GM23338 (cell line): ENCODE data around the gene ARL10. TPM values are rescaled to one million over a fixed set of nuclear protein-coding genes. Genes with fewer than 3 reads are reported as not detected.

Experiments used
- ATAC-seq: fragments of 200-7000 bp; cut with Tn5 transposase; 3 replicates; pipeline ENCODE4 v1.9.1; 2020
- DNase-seq: peaks from one replicate; pipeline ENCODE4 v3.0.0-alpha.2; 2015; ENCODE audit warnings: low spot score
- H2AFZ ChIP-seq: fragments of 200-600 bp; sonication (generic); 2 replicates; pipeline ENCODE4 v1.8.0; 2016; ENCODE audit warnings: antibody characterized with exemption, mild to moderate bottlenecking, moderate library complexity
- H3F3A ChIP-seq: fragments of 200-600 bp; sonication (generic); replicated peaks from 2 replicates; pipeline ENCODE4 v1.8.0; 2017; ENCODE audit warnings: antibody characterized with exemption, mixed run types, low read depth
- H3K27ac ChIP-seq: fragments of 200-600 bp; sonication (generic); 2 replicates; pipeline ENCODE4 v1.6.1; 2016; ENCODE audit warnings: low read depth
- H3K27me3 ChIP-seq: fragments of 200-600 bp; sonication (generic); 2 replicates; pipeline ENCODE4 v1.8.0; 2016; ENCODE audit warnings: mild to moderate bottlenecking, mixed run types, moderate library complexity; ENCODE audit not compliant: insufficient read depth
- H3K36me3 ChIP-seq: fragments of 200-600 bp; sonication (generic); 2 replicates; pipeline ENCODE4 v1.8.0; 2016; ENCODE audit warnings: mild to moderate bottlenecking; ENCODE audit not compliant: insufficient read depth
- H3K4me1 ChIP-seq: fragments of 200-600 bp; sonication (generic); 2 replicates; pipeline ENCODE4 v1.8.0; 2016; ENCODE audit warnings: mild to moderate bottlenecking, moderate library complexity; ENCODE audit not compliant: insufficient read depth
- H3K4me2 ChIP-seq: fragments of 200-600 bp; sonication (generic); 2 replicates; pipeline ENCODE4 v1.7.1; 2017; ENCODE audit warnings: mixed run types
- H3K4me3 ChIP-seq: fragments of 200-600 bp; sonication (generic); 2 replicates; pipeline ENCODE4 v1.6.1; 2016; ENCODE audit warnings: mixed run types
- H3K79me2 ChIP-seq: fragments of 200-600 bp; sonication (generic); replicated peaks from 2 replicates; pipeline ENCODE4 v1.8.0; 2017; ENCODE audit warnings: mild to moderate bottlenecking; ENCODE audit not compliant: insufficient read depth
- H3K9me2 ChIP-seq: fragments of 200-600 bp; sonication (generic); 2 replicates; pipeline ENCODE4 v1.8.0; 2017; ENCODE audit not compliant: insufficient read depth
- H4K20me1 ChIP-seq: fragments of 200-600 bp; sonication (generic); replicated peaks from 2 replicates; pipeline ENCODE4 v1.8.0; 2017; ENCODE audit warnings: mild to moderate bottlenecking; ENCODE audit not compliant: insufficient read depth
- H3K27ac Mint-ChIP-seq: 2 replicates; pipeline ENCODE4 v1.8.0; 2020; ENCODE audit warnings: inconsistent platforms, mild to moderate bottlenecking, moderate library complexity, mixed read lengths
- H3K27me3 Mint-ChIP-seq: 3 replicates; pipeline ENCODE4 v1.8.0; 2022; ENCODE audit warnings: low read depth, mild to moderate bottlenecking, moderate library complexity, mixed read lengths, inconsistent platforms; ENCODE audit not compliant: insufficient read depth, poor library complexity
- H3K36me3 Mint-ChIP-seq: 3 replicates; pipeline ENCODE4 v1.8.0; 2021; ENCODE audit warnings: low read depth, mild to moderate bottlenecking, inconsistent platforms, moderate library complexity, mixed read lengths
- H3K4me1 Mint-ChIP-seq: 3 replicates; pipeline ENCODE4 v1.8.0; 2020; ENCODE audit warnings: mild to moderate bottlenecking, inconsistent platforms, mixed read lengths
- H3K4me3 Mint-ChIP-seq: 3 replicates; pipeline ENCODE4 v1.8.0; 2021; ENCODE audit warnings: moderate library complexity, mild to moderate bottlenecking, inconsistent platforms, mixed read lengths
- H3K9me3 Mint-ChIP-seq: 3 replicates; pipeline ENCODE4 v1.8.0; 2020; ENCODE audit warnings: moderate library complexity, mild to moderate bottlenecking, inconsistent platforms, mixed read lengths
- CREB1 ChIP-seq: fragments of 250-450 bp; sonication (Bioruptor Pico); IDR thresholded peaks from 2 replicates; pipeline ENCODE4 v1.5.0; 2020; ENCODE audit warnings: low read depth, mild to moderate bottlenecking, moderate library complexity
- ETS1 ChIP-seq: IDR thresholded peaks from 2 replicates; pipeline ENCODE4 v1.6.1; 2016; ENCODE audit warnings: antibody characterized with exemption
- EZH2 ChIP-seq: fragments of 200-600 bp; sonication (generic); IDR thresholded peaks from one replicate; pipeline ENCODE4 v1.8.0; 2017; ENCODE audit warnings: antibody characterized with exemption, mild to moderate bottlenecking, low read depth; ENCODE audit not compliant: unreplicated experiment
- JUNB ChIP-seq: IDR thresholded peaks from one replicate; pipeline ENCODE4 v1.6.1; 2016; ENCODE audit warnings: antibody characterized with exemption; ENCODE audit not compliant: unreplicated experiment
- NANOG ChIP-seq: IDR thresholded peaks from 2 replicates; pipeline ENCODE4 v1.6.1; 2016; ENCODE audit warnings: antibody characterized with exemption, borderline replicate concordance
- POLR2AphosphoS5 ChIP-seq: IDR thresholded peaks from 2 replicates; pipeline ENCODE4 v1.6.1; 2016; ENCODE audit warnings: antibody characterized with exemption, low read depth
- STAT1 ChIP-seq: IDR thresholded peaks from one replicate; pipeline ENCODE4 v1.6.1; 2016; ENCODE audit warnings: antibody characterized with exemption; ENCODE audit not compliant: unreplicated experiment
- ZNF331 ChIP-seq: fragments of 250-450 bp; sonication (Bioruptor Pico); IDR thresholded peaks from 2 replicates; pipeline ENCODE4 v1.5.0; 2020; ENCODE audit warnings: low read depth, mild to moderate bottlenecking, moderate library complexity
- polyA plus RNA-seq: library from polyadenylated mRNA; unstranded; fragments of >200 nt; fragmentation: Nextera tagmentation; extraction: Ambion mirVana; gene quantifications from 2 replicates; pipeline ENCODE4 v1.2.1, GENCODE V29; 2016
- total RNA-seq: library from RNA; depleted of rRNA; stranded (reverse); fragments of >200 nt; shearing (Covaris generic); gene quantifications from 2 replicates; pipeline ENCODE4 v1.2.3, GENCODE V29; 2014
- TF ChIP-seq, protein P1 (sequence below): fragments of 250-450 bp; sonication (Bioruptor Pico); IDR thresholded peaks from 2 replicates; pipeline ENCODE4 v1.5.0; 2020; ENCODE audit warnings: mild to moderate bottlenecking, moderate library complexity

The ARL10 gene
- total and polyA plus RNA-seq, 2 experiments from 2014 or later = 2.5 to 7.9 TPM

DNA sequence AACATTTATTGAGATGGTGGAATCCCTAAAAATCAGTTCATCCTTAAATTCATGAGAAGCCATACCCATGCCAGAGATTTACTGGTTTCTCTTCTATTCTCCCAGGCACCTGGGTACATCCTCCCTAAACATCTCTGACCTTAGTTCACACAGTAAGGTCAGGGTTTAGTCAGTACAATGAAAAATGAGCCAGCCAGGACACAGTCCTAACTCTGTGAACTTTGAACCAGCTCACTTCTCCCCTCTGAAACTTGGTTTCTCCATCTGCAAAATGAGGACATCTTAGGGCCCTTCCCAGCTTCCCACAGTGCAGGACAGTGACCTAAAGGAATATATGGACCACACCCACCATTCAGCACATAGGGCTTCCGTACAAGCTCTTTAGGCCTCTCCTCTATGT is 21.2 kb downstream of the ARL10 start (continued):
- TF ChIP-seq, protein P1, sequence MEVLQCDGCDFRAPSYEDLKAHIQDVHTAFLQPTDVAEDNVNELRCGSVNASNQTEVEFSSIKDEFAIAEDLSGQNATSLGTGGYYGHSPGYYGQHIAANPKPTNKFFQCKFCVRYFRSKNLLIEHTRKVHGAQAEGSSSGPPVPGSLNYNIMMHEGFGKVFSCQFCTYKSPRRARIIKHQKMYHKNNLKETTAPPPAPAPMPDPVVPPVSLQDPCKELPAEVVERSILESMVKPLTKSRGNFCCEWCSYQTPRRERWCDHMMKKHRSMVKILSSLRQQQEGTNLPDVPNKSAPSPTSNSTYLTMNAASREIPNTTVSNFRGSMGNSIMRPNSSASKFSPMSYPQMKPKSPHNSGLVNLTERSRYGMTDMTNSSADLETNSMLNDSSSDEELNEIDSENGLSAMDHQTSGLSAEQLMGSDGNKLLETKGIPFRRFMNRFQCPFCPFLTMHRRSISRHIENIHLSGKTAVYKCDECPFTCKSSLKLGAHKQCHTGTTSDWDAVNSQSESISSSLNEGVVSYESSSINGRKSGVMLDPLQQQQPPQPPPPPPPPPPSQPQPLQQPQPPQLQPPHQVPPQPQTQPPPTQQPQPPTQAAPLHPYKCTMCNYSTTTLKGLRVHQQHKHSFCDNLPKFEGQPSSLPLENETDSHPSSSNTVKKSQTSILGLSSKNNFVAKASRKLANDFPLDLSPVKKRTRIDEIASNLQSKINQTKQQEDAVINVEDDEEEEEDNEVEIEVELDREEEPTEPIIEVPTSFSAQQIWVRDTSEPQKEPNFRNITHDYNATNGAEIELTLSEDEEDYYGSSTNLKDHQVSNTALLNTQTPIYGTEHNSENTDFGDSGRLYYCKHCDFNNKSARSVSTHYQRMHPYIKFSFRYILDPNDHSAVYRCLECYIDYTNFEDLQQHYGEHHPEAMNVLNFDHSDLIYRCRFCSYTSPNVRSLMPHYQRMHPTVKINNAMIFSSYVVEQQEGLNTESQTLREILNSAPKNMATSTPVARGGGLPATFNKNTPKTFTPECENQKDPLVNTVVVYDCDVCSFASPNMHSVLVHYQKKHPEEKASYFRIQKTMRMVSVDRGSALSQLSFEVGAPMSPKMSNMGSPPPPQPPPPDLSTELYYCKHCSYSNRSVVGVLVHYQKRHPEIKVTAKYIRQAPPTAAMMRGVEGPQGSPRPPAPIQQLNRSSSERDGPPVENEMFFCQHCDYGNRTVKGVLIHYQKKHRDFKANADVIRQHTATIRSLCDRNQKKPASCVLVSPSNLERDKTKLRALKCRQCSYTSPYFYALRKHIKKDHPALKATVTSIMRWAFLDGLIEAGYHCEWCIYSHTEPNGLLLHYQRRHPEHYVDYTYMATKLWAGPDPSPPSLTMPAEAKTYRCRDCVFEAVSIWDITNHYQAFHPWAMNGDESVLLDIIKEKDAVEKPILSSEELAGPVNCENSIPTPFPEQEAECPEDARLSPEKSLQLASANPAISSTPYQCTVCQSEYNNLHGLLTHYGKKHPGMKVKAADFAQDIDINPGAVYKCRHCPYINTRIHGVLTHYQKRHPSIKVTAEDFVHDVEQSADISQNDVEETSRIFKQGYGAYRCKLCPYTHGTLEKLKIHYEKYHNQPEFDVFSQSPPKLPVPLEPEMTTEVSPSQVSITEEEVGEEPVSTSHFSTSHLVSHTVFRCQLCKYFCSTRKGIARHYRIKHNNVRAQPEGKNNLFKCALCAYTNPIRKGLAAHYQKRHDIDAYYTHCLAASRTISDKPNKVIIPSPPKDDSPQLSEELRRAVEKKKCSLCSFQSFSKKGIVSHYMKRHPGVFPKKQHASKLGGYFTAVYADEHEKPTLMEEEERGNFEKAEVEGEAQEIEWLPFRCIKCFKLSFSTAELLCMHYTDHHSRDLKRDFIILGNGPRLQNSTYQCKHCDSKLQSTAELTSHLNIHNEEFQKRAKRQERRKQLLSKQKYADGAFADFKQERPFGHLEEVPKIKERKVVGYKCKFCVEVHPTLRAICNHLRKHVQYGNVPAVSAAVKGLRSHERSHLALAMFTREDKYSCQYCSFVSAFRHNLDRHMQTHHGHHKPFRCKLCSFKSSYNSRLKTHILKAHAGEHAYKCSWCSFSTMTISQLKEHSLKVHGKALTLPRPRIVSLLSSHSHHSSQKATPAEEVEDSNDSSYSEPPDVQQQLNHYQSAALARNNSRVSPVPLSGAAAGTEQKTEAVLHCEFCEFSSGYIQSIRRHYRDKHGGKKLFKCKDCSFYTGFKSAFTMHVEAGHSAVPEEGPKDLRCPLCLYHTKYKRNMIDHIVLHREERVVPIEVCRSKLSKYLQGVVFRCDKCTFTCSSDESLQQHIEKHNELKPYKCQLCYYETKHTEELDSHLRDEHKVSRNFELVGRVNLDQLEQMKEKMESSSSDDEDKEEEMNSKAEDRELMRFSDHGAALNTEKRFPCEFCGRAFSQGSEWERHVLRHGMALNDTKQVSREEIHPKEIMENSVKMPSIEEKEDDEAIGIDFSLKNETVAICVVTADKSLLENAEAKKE = no peak

- H2AFZ ChIP-seq = no peak overlapping the region
- DNase-seq = no peak
- H3K4me1 ChIP-seq = peaks cover 9% of the 10 kb centered on the region; the same call in 1 of the 2 replicates
- peak overlapping the region; percentile 67 for H3K4me3 ChIP-seq
- no peaks in the 10 kb centered on the region for H3K27me3 ChIP-seq
- ATAC-seq = no peak
- H3K4me3 Mint-ChIP-seq = peak overlapping the region; percentile 99
- H3K36me3 Mint-ChIP-seq = peaks cover 68% of the 10 kb centered on the region
- H3K36me3 ChIP-seq = peaks cover 27% of the 10 kb centered on the region
- H3K9me3 Mint-ChIP-seq = no peaks in the 10 kb centered on the region; the same call in 2 of the 3 replicates
- H3K9me2 ChIP-seq = no peaks in the 10 kb centered on the region
- no peak overlapping the region for H3K27ac ChIP-seq
- peaks cover 33% of the 10 kb centered on the region for H3K79me2 ChIP-seq
- H4K20me1 ChIP-seq = peaks cover 21% of the 10 kb centered on the region
- H3K4me2 ChIP-seq = peak overlapping the region; percentile 96
- H3K27me3 Mint-ChIP-seq = peaks cover 17% of the 10 kb centered on the region
- peaks cover 16% of the 10 kb centered on the region for H3K4me1 Mint-ChIP-seq
- H3K27ac Mint-ChIP-seq = peak overlapping the region; percentile 100
- peaks cover 18% of the 10 kb centered on the region; the same call in 1 of the 2 replicates for H3F3A ChIP-seq
- TF ChIP-seq EZH2 (no peak), NANOG (no peak), STAT1 (no peak), ETS1 (no peak), POLR2AphosphoS5 (no peak), CREB1 (CRISPR knock-in tag) (no peak), JUNB (no peak), ZNF331 (CRISPR knock-in tag) (no peak)
- TF ChIP-seq, protein P1 = no peak
Measured at GRCh38 chr5:176387384-176387925, 22.2 kb downstream of the ARL10 start.
